ENCODE measurements around the gene IL36G.

DNA sequence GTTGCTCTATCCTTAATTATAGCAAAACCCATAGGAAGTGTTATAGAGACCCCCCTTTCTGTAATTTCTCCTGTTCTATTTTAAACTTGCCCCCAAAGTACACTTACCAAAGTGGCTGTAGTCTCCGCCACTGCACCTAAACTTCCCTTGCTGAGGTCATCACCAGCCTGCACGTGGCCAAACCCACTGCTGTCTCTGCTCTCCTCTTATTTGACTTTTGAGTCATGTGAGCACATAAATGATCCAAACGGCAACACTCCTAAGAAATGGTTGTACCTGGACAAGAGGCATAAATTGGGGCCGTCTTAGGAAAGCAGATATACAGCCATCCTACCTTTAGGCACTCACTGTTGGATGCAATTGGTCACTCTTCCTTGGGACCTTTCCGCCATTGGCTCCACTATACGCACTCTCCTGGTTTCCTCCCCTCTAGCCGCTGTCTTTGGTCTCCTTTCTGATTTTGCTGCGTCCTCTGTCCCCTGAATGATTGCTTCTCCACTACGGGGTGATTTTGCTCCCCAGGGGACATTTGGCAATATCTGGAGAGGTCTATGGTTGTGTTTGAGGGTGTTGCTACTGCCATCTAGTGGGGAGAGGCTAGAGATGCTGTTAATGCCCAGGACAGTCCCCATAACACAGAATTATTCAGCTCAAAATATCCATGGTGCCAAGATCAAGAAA lies 19.2 kb upstream of the IL36G start:
- TF ChIP-seq, protein P1, sequence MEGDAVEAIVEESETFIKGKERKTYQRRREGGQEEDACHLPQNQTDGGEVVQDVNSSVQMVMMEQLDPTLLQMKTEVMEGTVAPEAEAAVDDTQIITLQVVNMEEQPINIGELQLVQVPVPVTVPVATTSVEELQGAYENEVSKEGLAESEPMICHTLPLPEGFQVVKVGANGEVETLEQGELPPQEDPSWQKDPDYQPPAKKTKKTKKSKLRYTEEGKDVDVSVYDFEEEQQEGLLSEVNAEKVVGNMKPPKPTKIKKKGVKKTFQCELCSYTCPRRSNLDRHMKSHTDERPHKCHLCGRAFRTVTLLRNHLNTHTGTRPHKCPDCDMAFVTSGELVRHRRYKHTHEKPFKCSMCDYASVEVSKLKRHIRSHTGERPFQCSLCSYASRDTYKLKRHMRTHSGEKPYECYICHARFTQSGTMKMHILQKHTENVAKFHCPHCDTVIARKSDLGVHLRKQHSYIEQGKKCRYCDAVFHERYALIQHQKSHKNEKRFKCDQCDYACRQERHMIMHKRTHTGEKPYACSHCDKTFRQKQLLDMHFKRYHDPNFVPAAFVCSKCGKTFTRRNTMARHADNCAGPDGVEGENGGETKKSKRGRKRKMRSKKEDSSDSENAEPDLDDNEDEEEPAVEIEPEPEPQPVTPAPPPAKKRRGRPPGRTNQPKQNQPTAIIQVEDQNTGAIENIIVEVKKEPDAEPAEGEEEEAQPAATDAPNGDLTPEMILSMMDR (IDR thresholded peaks at IDR 0.05), result peak; percentile 54 to 81 (median 72)
- no peak for TF ChIP-seq POLR2A (IDR thresholded peaks at IDR 0.05)
